Adrenal gland (tissue), 12 donors: ENCODE data around the gene HIVEP3. TPM values are rescaled to one million over a fixed set of nuclear protein-coding genes. Genes with fewer than 3 reads are reported as not detected.

Source experiments
- DNase-seq, 7 donors: peaks; one replicate each; pipeline ENCODE4 v3.0.0-alpha.2; 2019 to 2020
- H3K27ac ChIP-seq, 5 donors: fragments of 200-600 bp; sonication (generic) in 4 of 5; 1 replicate in 3 of 5; 2 replicates in 2 of 5; pipeline versions ENCODE4 v1.5.1 to v1.8.0; 2016 to 2020; ENCODE audit warnings: mild to moderate bottlenecking in 1 of 5
- H3K27me3 ChIP-seq: fragments of 200-600 bp; 2 replicates; pipeline ENCODE4 v1.8.0; 2021
- H3K36me3 ChIP-seq, 2 donors: fragments of 200-600 bp; replicated peaks in 1 of 2; 1 replicate in 1 of 2; 2 replicates in 1 of 2; pipeline versions ENCODE4 v1.5.1 to v1.8.0; 2018 to 2022
- H3K4me1 ChIP-seq, 2 donors: fragments of 200-600 bp; replicated peaks in 1 of 2; 1 replicate in 1 of 2; 2 replicates in 1 of 2; pipeline versions ENCODE4 v1.5.1 to v1.8.0; 2018 to 2021
- H3K4me3 ChIP-seq, 4 donors: fragments of 200-600 bp; sonication (generic) in 3 of 4; one replicate each; pipeline ENCODE4 v1.5.1; 2016 to 2018
- H3K9me3 ChIP-seq, 3 donors: fragments of 200-600 bp; sonication (generic) in 1 of 3; replicated peaks in 1 of 3; 1 replicate in 2 of 3; 2 replicates in 1 of 3; pipeline versions ENCODE4 v1.5.1 to v1.8.0; 2016 to 2021
- CTCF ChIP-seq, 6 experiments: fragments of 450-650 bp in 4 of 6; fragments of 200-600 bp in 2 of 6; sonication (generic) in 1 of 6; IDR thresholded peaks; 1 replicate in 5 of 6; 2 replicates in 1 of 6; pipeline versions ENCODE4 v1.5.1 to v1.8.0; 2016 to 2021; ENCODE audit warnings: antibody characterized with exemption in 6 of 6, mild to moderate bottlenecking in 2 of 6, moderate library complexity in 1 of 6
- POLR2A ChIP-seq, 2 donors: fragments of 450-650 bp; IDR thresholded peaks; one replicate each; pipeline ENCODE4 v1.6.1; 2017; ENCODE audit warnings: antibody characterized with exemption in 2 of 2, mild to moderate bottlenecking in 2 of 2, moderate library complexity in 1 of 2
- WGBS, 4 donors: extraction: QIAGEN DNeasy Blood & Tissue Kit in 2 of 4; methylation state at CpG; one replicate each; pipeline versions ENCODE4 v1.1.5 to v1.1.7; 2013 to 2017; 5-methylcytosine and 5-hydroxymethylcytosine counted together
- intact Hi-C, 2 donors: fragments of 100-400 bp; cut with DNase I; formaldehyde crosslinking; loops; one replicate each; pipeline versions ENCODE4 v1.14.1 to v1.15.0; 2022 to 2023
- polyA plus RNA-seq, 3 donors: library from polyadenylated mRNA; stranded (reverse); fragments of 200-250 nt in 2 of 3; fragments of 350-450 nt in 1 of 3; fragmentation: Illumina TruSeq in 1 of 3; extraction: RNeasy Lipid Tissue Mini Kit (QIAGEN cat#74804) in 1 of 3; gene quantifications; one replicate each; pipeline ENCODE4 v1.2.3, GENCODE V29; 2013 to 2014
- total RNA-seq, 9 donors: library from RNA; depleted of rRNA in 4 of 9; stranded (reverse); fragments of >200 nt in 4 of 9; fragments of 120-200 nt in 1 of 9; fragmentation: NEBNext Ultra II Directional in 1 of 9; extraction: Animal tissue kit (Norgen Biotek cat#: 25700) in 1 of 9; gene quantifications; one replicate each; pipeline versions ENCODE4 v1.1.0 to v1.2.4, GENCODE V29; 2013 to 2023
- donor health status: healthy with polysubstance abuse.
- donor health status: Bipolar disorder and iron deficiency.
- donor health status: DM: yes; HTN: yes; CAD: no.
- donor health status: DM: no; HTN: no; CAD: no.
- donor health status: DM: no; HTN: no; CAD: no.
- donor health status: DM: yes; HTN: yes; CAD: no.

Gene HIVEP3
- total and polyA plus RNA-seq, 12 donors, result 3.2 to 7.7 (median 7.0) TPM

DNA sequence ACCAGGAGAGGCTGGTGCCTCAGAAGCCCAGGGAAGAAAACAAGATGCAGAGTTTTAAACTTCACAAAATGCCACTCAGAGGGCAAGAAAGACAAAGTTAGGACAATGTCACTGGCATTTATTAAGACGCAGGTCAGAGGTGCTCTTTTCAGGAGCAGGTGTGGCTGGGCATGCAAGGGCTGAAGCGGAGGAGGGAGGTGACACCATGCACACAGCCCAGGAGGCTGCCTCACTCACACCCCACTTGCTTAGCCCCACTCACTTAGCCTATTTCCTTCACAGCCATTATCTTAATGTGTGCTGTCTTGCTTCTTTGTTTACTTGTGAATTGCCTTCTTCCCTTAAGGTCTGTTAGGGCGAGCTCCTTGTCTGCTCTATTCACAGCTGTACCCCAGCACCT is 17.2 kb downstream of the HIVEP3 start:
- TF ChIP-seq POLR2A (IDR thresholded peaks at IDR 0.05) (no peak), CTCF (IDR thresholded peaks at IDR 0.05) (no peak)
- WGBS, 4 donors, result 81 to 94% (median 84%) methylated on average over 3 of the region's 3 CpGs
- H3K9me3 ChIP-seq, result no peaks in the 10 kb centered on the region

GRCh38 chr1:41900603-41901444 is 17.9 kb downstream of the HIVEP3 start:
- WGBS, 4 donors, result 85 to 91% (median 86%) methylated on average over 9 of the region's 9 CpGs
- Histone ChIP-seq H3K4me1 (peaks cover 0 to 25% of the 10 kb centered on the region in 2 donors), H3K27ac (peak overlapping the region in 2 of 5 donors; percentile 13 to 87), H3K9me3 (no peaks in the 10 kb centered on the region), H3K36me3 (no peaks in the 10 kb centered on the region), H3K27me3 (no peaks in the 10 kb centered on the region), H3K4me3 (no peak overlapping the region)
- no peak for DNase-seq
- TF ChIP-seq CTCF (IDR thresholded peaks at IDR 0.05) (no peak), POLR2A (IDR thresholded peaks at IDR 0.05) (no peak)
- intact Hi-C loops, result no loop called here

More for the DNA sequence above, 17.2 kb downstream of the HIVEP3 start:
- no peaks in the 10 kb centered on the region for H3K36me3 ChIP-seq
- intact Hi-C loops, result no loop called here
- no peak overlapping the region for H3K4me3 ChIP-seq
- H3K27me3 ChIP-seq, result no peaks in the 10 kb centered on the region
- DNase-seq, result no peak
- peak overlapping the region in 4 of 5 donors; percentile 13 to 87 (median 22) for H3K27ac ChIP-seq
- H3K4me1 ChIP-seq, result peaks cover 0 to 25% of the 10 kb centered on the region in 2 donors

DNA sequence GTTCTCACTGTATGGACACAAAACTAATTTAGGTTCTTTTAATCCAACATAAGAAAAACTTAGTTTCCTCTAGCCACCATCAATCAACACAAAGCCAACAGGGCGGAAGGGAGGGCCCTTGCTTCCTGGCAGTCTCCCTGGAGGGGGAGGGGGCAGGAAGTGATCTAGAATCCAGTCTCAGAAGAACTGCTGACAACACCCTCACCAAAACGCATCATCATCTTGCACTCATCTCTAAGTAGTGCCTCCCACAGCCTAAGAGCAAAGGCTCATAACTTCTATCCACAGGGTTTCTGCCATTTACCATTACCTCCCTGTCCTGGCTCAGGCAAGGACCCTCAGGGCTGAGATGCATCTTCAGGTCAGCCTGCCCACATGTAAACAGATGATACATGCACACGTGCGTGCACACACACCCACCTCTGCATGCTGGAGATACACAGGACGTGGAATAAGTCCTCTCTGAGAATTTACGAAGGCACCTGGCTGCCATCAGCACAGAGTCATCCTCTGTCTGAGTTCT is 20.5 kb downstream of the HIVEP3 start:
- WGBS, 4 donors, result 54 to 72% (median 65%) methylated on average over 6 of the region's 6 CpGs
- intact Hi-C loops, result no loop called here
- H3K4me1 ChIP-seq, result peaks cover 0 to 25% of the 10 kb centered on the region in 2 donors

More for the DNA sequence above, 20.5 kb downstream of the HIVEP3 start:
- H3K27me3 ChIP-seq, result no peaks in the 10 kb centered on the region
- no peaks in the 10 kb centered on the region for H3K36me3 ChIP-seq
- no peaks in the 10 kb centered on the region for H3K9me3 ChIP-seq
- TF ChIP-seq CTCF (IDR thresholded peaks at IDR 0.05) (no peak), POLR2A (IDR thresholded peaks at IDR 0.05) (no peak)
- peak in 6 of 7 donors; percentile 61 to 85 (median 65) for DNase-seq
- H3K4me3 ChIP-seq, result no peak overlapping the region
- peak overlapping the region in 3 of 5 donors; percentile 17 to 82 (median 26) for H3K27ac ChIP-seq
